ENCODE results near the gene HORMAD2.

HORMAD2 gene

DNA sequence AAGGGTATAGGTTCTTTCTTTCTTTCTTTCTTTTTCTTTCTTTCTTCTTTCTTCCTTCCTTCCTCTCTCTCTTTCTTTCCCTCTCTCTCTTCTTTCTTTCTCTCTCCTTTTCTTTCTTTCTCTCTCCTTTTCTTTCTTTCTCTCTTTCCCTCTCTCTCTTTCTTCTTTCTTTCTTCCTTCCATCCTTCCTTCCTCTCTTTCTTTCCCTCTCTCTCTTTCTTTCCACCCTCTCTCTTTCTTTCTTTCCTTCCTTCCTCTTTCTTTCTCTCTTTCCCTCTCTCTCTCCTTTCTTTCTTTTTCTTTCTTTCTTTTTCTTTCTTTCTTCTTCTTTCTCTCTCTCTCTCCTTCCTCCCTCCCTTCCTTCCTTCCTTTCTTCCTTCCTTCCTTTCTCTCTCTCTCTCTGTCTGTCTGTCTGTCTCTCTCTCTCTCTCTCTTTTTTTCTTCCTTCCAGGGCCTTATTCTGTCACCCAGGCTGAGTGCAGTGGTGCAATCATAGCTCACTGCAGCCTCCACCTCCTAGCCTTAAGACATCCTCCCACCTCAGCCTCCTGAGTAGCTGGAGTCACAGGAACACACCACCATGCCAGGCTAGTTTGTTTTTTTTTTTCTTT, 139.5 kb downstream of the HORMAD2 start:
- H3K27me3 ChIP-seq (replicated peaks): no peaks in the 10 kb centered on the region
- TF ChIP-seq, protein P1, sequence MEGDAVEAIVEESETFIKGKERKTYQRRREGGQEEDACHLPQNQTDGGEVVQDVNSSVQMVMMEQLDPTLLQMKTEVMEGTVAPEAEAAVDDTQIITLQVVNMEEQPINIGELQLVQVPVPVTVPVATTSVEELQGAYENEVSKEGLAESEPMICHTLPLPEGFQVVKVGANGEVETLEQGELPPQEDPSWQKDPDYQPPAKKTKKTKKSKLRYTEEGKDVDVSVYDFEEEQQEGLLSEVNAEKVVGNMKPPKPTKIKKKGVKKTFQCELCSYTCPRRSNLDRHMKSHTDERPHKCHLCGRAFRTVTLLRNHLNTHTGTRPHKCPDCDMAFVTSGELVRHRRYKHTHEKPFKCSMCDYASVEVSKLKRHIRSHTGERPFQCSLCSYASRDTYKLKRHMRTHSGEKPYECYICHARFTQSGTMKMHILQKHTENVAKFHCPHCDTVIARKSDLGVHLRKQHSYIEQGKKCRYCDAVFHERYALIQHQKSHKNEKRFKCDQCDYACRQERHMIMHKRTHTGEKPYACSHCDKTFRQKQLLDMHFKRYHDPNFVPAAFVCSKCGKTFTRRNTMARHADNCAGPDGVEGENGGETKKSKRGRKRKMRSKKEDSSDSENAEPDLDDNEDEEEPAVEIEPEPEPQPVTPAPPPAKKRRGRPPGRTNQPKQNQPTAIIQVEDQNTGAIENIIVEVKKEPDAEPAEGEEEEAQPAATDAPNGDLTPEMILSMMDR (IDR thresholded peaks at IDR 0.05; ENCODE audit: low read depth, low read length, missing control alignments): no peak
- in situ Hi-C loops (cut with HindIII; ENCODE audit: low pct_ligation_motif_present, low sequenced_read_pairs): no loop called here
- no peaks in the 10 kb centered on the region for H3K36me3 ChIP-seq (replicated peaks)
- no peak for DNase-seq
- no peak overlapping the region for H3K27ac ChIP-seq
- no peak overlapping the region for H3K4me3 ChIP-seq (ENCODE audit: low read depth, low read length)

DNA sequence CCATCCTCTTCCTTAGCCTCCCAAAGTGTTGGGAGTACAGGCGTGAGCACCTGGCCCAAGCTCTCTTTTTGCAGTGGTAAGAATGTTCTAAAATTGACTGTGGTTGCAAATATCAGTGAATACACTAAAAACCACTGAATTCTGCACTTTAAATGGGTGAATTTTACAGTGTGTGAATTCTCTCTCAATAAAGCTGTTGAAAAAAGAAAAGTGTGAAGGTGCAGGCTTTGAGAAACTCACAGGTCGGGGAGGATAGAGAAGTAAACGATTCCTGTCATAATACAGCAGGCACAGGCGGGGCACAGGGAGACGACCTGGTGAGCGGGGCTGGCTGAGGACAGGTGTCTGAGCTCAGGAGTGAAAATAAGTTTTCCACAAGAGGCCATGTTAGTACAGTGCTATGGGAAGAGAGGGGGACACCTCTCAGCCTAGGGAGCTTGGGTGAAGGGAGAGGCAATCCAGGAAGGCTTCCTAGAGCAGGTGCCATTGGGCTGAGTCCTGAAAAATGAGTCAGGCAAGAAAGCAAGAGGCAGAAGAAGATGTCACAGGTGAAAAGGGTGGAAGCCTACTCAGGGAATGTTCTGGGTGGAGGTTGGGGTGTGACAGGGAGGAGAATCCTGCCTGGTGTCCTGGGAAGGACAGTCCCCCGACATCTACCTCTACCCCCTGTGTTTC, 140.2 kb downstream of the HORMAD2 start:
- Histone ChIP-seq H3K27ac (no peak overlapping the region), H3K27me3 (replicated peaks) (no peaks in the 10 kb centered on the region)

DNA sequence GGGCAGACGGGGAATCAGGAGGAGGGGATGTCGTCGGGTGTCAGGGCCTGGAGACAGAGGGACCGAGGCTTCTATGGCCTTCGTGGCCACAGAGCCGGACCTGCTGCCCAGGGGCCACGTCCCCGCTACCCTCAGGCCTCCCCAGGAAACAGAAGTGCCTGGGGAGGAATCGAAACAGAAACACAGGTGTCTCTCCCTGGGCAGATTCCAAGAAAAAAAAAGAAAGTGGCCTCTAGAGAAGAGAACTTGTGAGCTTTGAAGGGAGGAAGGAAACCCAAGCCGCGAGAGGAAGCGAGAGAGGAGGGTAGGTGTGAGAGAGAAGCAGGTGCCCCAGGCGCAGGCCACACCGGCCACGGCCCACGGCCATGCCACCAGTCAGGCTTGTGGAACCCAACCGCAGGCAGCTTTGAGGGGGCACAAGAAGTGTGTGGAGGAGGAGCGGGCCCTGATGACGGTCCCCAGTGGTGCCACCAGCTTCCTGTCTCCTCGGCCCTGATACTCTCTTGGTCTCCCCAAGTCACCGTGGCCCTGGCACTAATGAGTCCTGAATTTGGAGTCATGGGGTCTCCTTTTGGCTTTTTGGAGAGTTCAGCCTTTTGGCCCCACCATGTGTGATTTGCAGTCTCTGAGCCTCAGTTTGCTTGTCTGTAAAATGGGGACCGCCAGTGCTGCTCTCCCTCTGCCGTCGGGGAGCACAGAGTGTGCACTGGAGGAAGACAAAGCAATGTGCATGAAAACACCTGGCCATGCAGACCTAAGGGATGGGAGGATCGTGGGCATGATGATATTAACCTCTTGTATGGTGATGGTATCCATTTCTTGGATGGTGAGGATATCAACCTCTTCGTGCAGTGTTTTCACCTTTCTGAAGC, 141.1 kb downstream of the HORMAD2 start:
- Histone ChIP-seq H3K36me3 (replicated peaks) (no peaks in the 10 kb centered on the region), H3K4me3 (ENCODE audit: low read depth, low read length) (no peak overlapping the region), H3K27ac (no peak overlapping the region), H3K27me3 (replicated peaks) (no peaks in the 10 kb centered on the region)
- DNase-seq: no peak
- TF ChIP-seq, protein P1 (IDR thresholded peaks at IDR 0.05; ENCODE audit: low read depth, low read length, missing control alignments): no peak
- in situ Hi-C loops (cut with HindIII; ENCODE audit: low pct_ligation_motif_present, low sequenced_read_pairs): no loop called here

More for the DNA sequence above, 140.2 kb downstream of the HORMAD2 start:
- in situ Hi-C loops (cut with HindIII; ENCODE audit: low pct_ligation_motif_present, low sequenced_read_pairs): no loop called here
- TF ChIP-seq, protein P1 (IDR thresholded peaks at IDR 0.05; ENCODE audit: low read depth, low read length, missing control alignments): no peak
- no peak overlapping the region for H3K4me3 ChIP-seq (ENCODE audit: low read depth, low read length)
- H3K36me3 ChIP-seq (replicated peaks): no peaks in the 10 kb centered on the region
- no peak for DNase-seq

DNA sequence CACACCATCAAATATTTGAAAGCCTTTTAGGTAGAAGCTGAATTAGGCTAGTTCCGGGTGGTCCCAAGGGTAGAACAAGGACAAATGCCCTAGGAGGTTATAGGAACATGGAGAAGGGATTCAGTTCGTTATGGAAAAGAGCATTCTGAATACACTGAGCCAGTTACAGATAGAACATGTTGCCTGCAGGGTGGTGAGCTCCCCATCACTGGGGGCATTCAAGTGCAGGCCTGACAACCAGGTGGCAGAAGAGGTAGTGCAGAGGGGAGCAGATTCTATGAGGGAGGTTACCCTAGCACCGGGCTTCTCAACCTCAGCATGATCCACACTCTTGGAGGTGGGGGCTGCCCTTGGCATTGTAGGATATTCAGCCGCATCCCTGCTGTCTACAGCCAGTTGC, 142.1 kb downstream of the HORMAD2 start:
- no peaks in the 10 kb centered on the region for H3K27me3 ChIP-seq (replicated peaks)
- H3K27ac ChIP-seq: no peak overlapping the region
- H3K36me3 ChIP-seq (replicated peaks): no peaks in the 10 kb centered on the region
- in situ Hi-C loops (cut with HindIII; ENCODE audit: low pct_ligation_motif_present, low sequenced_read_pairs): no loop called here
- H3K4me3 ChIP-seq (ENCODE audit: low read depth, low read length): no peak overlapping the region
- TF ChIP-seq, protein P1 (IDR thresholded peaks at IDR 0.05; ENCODE audit: low read depth, low read length, missing control alignments): no peak
- DNase-seq: no peak

DNA sequence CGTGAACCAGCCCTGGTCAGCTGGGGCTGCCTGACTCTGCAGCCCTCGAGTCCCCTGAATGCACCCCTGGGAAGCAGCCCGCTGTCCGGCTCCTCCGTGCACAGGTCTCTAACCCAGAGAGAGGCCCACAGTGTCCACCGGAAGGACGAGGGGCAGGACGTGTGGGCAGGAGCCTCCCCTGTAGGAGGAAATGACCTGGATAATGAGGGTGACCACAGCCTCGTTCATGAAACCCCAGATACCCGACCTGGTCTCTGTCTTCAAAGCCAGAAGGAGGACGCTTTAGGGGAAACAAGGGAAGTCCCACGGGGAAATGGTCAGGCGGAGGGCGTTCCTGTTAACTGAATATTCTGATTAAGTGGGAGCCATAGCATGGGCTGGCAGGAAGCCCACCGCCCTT, 143.0 kb downstream of the HORMAD2 start:
- in situ Hi-C loops (cut with HindIII; ENCODE audit: low pct_ligation_motif_present, low sequenced_read_pairs): no loop called here
- H3K36me3 ChIP-seq (replicated peaks): no peaks in the 10 kb centered on the region
- TF ChIP-seq, protein P1 (IDR thresholded peaks at IDR 0.05; ENCODE audit: low read depth, low read length, missing control alignments): no peak
- no peak overlapping the region for H3K27ac ChIP-seq
- H3K4me3 ChIP-seq (ENCODE audit: low read depth, low read length): no peak overlapping the region
- DNase-seq: no peak
- no peaks in the 10 kb centered on the region for H3K27me3 ChIP-seq (replicated peaks)

Data from brain microvascular endothelial cell (primary cell).